NK-92 (cell line): ENCODE data around the gene CAMK2A.

Experiments used
- DNase-seq: peaks from one replicate; lab custom pipeline; 2025; ENCODE audit not compliant: unreplicated experiment; lab: John Stamatoyannopoulos, UW

CAMK2A gene

DNA sequence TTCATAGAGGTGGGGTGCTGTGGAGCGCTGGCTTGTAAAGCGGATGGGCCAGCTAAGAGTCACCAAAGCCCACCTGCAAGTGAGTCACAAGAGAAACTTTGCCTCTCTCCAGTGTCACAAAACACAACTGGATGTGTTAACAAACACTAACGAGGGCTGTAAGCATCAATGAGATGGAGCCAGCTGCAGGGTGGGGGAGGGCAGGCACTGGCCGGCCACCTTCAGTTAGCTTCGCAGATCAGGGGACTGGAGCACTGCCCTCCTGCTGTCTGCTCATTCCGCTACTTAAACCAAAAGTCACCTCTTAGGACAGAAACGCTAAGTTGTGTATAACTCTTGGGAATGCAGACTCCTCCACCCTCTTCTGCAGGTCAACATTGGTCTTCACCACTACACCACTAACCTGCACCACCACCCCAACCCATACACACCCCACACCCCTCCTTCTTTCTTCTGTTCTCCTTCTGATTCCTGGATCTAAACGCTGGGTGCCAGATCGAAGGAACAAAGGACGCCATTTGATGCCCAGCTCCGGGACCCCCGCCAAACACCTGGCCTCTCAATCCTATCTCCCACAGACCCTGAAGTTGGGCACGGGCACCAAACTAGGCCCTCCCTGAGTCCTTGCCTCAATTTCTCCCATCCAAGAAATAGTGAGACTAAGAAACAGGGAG is 11.1 kb upstream of the CAMK2A start:
- no peak for DNase-seq

DNA sequence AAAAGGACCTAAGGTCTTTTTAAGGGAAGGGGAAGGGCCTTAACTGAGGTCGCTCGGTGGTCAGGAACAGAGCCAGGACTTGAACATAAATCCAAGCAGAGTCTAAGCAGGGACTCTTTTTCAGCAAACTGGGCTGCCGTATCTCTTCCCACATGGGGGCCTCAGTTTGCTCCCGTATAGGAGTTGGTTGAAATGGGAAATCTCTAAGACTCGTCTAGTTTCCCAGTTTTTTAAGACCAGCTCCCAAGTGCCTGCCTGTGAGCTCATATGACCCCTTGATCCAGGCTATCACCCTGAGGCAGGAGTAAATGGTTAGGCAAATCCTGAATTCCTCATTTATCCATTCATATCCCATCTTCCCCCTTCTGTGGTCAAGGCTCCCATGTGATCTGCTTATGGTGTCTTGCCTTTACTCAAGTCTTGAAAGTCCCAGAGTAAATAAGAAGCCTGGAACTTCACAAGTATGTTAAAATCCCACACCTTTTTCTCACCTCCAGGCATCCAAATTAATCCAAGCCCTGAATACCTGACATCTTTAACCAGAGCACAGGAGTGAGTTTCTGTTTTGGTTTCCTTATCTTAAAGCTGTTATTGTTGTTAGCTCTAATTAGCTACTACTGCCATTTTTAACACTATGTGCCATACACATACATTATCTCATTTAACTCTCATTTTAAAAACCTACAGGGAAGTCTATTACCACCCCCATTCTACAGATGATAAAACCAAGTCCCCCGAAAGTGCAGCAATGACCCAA is 10.2 kb upstream of the CAMK2A start:
- no peak for DNase-seq

DNA sequence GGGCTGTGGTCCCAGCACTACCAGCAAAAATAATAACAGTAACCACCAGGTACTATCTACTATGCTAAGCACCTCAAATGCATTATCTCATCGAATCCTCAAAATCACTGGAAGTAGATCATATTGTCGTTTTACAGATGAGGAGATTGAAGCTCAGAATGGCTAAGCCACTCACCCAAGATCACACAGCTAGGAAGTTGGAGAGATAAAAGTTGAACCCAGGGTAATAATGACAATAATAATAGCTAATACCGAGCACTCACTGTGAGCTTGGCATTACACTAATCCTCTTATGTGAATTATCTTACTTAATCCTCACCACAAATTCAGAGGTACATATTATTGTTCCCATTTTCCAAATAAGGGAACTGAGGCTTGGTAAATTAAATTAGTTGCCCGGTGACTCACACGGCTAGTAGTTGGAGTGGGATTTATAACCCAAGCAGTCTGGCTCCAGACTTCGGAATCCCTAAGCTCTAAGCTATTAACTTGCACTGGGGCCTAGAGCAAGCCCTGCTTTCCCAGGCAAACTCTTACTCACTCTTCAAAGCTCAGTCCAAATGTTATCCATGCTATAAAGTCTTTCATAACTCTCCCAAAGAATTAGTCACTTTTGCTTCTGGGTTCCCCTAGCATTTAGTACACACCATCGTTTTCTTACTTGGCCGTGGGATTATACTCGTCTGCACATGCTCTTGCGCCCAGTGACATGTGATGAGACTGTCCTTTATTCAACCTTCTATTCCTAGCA is 9.3 kb upstream of the CAMK2A start:
- no peak for DNase-seq

DNA sequence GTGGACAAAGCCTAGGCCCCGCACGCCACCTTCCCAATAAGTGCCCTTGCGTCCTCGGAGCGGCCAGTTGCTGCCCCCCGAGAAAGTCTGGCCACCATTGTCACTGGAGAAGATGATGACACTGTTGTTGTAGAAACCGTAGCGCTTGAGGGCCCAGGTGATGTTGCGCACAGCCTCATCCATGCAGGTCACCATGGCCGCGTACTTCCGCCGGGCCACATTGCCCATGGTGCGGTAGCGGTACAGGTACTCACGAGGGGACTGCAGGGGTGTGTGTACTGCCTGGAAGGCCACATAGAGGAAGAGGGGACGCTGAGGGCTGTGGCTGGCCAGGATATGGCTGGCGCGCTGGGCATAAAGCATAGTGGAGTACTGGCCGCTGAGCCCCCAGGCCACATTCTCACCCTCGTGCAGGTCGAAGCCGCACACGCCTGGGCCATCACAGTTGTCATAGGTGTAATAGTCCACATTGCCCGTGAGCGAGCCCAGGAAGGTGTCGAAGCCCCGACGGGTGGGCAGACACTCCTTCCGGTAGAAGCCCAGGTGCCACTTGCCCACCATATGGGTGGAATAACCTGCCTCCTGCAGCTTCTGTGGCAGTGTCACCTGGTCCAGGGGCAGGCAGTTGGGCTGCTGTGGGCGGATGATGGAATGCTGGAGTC is 8.5 kb upstream of the CAMK2A start:
- no peak for DNase-seq

DNA sequence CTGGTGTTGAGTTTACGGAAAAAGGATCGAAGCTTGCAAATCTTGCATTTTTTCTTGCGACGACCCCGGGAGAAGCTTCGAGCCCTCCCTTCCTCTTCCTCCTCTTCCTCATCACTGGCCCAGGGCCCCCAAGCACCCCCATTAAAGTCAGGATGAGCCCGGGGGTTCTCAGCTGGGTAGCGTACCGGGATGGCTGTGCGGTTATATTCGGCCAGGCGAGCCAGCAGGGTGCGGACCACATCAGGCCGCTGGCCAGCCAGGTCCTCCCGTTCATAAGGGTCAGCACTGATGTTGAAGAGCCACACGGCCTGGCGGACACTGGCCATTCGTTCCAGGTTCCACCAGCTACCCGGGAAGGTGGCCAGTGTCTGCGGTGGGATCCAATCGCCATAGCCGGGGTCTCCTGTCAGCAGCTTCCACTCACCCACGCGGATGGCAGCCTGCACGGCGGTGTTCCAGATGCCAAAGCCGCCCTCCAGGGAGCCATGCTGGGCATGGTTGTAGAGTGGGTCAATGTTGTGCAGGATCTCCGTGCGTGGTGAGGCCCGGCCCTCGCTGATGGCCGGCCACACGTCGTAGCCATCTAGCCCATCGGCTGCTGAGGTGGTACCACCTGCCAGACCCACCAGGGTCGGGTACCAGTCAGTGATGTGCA is 7.8 kb upstream of the CAMK2A start:
- DNase-seq: no peak

DNA sequence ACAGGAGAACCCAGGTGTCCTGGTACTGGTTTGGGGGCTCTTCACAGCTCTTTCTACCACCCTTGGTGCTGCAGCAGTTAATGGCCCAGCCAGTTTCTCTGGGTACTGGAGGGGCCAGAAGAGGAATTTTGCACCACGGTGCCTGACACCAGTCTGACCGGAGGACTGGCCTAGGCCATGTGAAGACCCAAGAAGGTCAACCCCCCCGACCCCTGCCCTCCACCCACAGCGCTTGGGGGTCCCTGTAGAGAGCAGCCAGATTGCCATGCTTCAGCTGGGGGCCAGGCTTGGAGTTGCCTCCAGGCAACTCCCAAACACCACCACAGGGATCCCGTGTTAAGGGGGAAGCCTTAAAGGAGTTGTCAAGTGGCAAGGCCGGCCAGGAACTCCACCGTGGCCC is 6.9 kb upstream of the CAMK2A start:
- DNase-seq: no peak

DNA sequence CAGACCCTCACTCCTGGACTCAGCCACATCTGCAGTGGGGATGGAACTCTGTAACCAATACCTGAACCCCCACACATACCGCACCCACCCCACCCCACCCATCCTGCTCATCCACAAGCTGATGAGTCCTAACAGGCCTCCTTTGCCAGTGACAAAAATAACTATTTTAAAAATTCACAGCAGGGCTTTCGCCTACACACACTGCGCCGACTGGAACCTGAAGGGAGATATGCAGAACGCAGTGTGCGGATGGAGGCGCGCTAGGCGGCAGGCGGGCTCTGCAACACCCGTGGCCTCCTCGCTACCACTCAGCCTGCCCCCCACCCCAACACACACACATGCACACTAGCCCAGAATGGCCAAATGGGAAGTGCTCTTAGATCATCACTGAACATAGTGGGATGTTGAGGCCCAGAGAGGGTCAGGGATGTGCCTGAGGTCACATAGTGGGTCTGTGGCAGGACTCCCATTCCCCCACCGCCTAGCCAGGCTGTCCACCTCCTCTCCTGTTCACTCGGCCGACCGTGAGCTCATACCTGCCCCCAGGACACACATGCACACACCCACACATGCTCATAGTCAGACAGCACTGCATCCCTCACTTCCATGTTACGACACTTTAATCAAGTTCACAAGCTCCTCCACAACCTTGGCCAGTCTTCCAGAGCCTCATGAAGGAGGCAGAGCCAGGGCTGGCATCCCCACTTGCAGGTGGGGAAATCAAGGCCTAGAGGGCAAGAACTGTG is 6.3 kb upstream of the CAMK2A start:
- DNase-seq: no peak

DNA sequence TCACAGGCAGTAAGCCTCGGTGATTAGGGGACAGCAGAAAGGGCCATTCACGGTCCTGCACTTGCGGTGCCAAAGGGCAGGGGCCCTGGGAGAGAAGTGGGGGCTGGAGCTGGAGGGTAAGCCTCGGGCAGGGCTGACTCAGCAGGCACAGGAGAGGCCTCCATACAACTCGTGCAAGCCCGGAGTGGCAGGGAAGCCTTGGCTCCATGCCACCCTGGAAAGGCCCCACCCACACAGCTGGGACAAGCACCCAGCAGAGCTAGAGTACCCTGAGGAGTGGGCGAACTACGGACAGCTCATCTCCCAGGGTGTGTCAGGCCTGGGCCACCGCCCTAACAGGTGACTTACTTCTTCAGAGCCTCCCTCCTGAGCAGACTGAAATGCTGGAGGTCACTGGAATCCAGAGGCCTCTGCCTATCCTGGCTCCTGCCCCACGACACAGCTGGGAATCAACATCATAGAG is 5.6 kb upstream of the CAMK2A start:
- no peak for DNase-seq

DNA sequence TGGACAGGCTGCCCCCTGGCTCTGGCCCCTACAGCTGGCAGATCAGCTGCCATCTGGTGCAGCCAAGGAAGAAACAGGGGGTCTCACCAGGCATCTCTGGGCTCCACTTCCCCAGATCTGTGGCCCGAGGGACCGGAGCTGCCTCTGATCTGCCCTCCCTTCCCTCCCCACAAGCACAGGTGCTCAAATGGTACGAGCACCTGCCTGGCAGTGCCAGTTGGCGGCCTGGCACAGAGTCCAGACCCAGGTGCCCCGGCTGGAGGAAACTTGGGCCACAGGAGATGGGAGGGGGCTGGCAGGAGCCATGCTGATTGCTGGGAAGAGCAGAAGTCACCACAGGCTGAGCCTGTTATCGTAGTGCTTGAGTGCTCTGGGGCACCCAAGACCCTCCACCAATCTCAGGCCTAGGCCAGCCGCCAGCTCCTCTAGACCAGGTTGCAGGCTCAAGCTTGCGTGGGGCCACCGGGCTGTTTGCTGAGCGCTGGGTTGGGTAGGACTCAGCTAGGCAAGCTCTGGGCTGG is 5.0 kb upstream of the CAMK2A start:
- no peak for DNase-seq

DNA sequence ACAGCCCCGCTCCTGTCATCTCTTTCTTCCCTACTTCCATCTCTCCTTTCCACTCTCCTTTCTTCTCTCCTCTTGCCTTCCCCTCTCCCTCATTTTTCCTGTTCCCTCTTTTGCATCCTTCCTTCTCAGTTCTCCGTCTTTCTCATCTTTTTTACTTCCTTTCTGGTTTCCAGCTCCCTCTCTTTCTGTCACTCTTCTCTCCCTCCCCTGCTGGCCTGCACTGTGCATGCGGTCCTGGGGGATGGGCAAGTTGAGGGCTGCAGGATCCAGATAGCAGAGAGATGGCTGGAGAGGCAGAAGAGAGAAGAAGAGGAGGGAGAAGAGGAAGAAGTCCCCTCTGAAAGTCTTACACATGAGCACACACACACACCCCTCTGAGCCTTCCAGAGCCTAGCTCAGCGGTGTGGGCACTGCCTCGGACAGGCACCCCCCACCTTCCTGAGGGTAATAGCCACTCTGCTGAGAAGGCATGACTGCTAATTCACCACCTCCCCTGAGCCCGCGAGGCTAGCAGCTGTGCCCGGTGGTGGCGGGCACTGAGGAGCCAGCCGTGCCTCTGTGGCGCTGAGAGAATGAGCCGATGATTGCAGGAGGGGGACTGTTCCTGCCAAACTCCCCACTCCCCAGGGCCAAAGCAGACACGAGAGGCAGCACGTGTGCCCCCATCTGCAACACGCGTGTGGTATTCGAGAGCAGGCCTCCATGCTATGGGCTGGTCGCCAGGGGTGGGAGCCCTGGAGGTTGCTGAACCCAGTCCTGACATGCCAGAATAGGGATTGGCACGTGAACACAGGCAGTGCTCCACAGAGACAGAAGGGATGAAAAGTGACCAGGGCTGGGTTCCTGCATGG is 3.7 kb upstream of the CAMK2A start:
- no peak for DNase-seq

DNA sequence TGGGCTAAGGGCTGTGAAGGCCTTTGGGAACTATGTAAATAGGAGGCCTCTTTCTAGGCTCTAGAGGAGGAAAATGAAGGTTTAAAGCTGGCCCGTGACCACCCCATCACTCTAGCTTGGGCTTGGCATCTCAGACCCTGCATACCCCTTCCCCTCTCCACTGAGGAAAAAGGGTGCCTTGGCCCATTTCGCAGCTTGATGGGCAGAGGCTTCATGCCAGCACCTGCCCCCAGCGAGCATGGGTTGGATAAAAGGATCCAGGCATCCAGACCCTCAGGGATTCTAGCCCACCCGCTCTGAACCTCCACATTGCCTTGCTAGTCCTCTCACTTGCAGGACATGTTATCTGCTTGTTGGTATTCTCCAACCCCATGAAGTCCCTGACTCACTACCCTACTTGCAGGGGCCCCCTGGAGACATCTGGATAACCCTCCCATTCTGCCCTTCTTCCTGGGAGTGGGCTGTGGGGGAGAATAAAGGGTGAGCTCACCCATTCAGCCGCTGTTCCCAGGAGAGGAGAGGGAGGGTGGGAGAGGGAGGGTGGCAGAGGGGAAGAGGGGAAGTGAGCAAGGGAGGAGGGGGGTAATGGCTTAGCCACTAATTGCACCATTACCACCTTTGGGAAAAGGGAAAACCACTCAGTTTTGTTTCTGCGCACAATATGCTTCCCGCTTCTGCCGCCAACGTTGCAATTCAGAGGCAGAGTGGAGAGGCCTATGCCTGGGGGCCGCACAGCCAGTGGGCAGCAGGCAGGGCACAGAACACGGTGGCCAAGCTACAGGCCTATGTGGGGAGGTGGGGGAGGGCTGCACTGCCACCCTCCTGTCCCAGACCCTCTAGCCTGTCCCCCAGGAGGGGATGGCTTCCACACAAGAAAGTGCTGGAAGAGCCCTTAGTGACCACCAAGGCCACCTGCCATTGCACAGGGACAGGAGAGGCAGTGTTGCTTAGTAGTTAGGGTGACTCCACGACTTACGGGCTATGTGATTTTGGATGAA is 2.1 kb upstream of the CAMK2A start:
- DNase-seq: no peak

DNA sequence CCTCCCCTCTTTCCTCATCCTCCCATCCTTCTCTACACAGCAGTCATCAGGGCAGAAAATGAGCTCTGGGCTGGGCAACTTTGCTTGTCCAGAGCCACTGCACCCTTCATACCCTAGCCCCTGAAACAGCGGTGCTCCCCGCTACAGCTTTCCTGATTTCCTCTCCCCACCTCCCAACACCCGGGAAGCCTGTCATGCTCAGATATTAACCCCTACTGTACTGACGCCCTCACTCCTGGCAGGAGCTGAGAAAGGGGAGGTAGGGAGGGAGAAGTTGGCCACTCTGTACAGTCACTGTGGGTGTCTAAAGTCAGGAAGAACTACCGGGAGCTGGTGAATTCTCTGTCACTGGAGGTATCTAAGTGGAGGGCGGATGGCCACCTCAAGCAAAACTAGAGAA is 782 bp downstream of the CAMK2A start:
- DNase-seq: no peak

DNA sequence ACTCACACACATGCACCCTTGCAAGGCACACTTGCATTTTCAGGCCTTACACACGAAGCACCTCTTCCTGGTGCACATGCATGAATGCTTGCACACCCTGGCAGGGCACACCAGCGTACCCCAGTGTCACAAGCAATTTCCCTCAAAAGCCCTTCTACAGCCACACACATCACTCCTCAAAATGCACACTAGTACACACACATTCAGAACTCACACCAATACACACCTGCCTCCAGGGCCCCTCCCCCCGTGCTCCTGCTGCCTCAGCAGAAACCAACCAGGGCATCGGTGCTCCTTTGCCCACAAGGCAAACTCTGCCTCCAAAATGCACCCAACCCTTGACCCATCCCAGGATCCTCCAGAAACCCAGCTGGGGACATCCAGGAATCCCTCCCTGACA is 1.2 kb downstream of the CAMK2A start:
- DNase-seq: no peak

DNA sequence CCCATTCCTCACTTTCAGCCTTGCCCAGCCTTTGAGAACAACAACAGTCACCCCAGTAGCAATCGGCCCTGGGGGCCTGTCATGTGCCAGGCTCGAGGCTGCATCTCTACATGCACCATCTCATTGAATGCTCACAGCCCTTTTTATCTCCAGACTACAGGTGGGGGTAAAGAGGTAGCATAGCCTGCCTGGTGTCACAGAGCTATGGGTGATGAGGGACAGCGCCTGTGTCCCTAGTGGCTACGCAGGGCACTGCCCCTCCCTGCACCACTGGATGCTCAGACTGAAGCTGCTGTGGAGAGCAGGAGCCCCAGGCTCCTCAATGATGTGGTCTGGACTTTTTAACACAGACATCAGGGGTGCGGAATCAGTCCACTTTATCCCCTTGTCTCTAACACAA is 2.8 kb downstream of the CAMK2A start:
- DNase-seq: no peak

DNA sequence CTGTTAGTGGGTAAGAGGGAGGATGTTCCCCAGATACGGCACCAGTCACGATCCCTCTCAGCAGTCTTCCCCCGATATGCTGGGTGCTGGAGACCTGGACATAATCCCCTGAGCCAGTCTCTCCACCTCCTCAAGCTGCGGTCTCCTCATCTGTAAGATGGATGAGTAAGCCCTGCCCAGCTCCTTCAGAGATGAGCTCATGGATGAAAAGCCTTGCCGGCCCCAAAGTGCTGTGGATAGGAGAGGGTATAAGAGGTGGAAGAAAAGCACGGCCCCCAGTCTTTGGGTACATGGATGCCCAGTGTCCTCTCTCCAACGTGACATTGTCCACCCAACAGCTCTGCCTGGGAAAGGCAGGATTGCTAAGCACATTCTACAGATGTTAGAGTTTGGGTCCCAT is 4.5 kb downstream of the CAMK2A start:
- DNase-seq: no peak

DNA sequence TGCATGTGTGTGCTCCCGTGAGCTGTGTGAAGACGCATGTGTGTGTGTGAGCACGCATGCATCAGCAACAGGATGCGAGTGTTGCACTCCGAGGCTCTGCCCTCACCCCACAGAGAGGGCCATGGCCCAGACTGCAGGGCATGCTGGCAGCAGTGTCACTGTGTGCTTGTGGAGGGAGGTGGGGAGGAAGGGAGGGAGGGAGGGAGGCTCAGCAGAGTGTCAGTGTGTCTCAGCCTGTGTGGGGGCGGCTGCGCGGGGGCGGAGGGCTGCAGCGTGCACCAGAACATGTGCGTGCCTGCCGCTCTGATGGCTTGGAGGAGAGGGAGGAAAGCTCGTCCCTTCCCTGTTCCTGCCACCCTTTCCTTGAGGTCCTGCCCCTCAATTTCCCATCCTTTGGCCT is 5.3 kb downstream of the CAMK2A start:
- no peak for DNase-seq

DNA sequence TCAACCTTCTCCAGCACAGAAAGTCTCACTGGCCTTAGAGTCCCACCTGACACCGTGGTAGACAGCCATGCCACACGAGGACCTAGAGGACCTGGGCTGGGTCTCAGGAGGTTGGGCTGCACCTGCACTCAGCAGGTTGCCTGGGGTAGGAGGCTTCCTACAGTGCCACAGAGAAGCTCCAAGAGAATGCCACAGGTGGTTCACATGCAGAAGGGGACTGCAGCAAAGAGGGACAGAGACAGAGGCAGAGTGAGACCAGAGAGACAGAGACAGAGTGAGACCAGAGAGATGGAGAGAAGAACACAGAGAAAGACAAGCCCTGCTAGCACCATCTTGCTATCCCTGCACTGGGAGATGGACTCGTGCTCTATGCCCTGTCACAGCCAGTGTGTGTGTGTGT is 5.7 kb downstream of the CAMK2A start:
- DNase-seq: no peak

DNA sequence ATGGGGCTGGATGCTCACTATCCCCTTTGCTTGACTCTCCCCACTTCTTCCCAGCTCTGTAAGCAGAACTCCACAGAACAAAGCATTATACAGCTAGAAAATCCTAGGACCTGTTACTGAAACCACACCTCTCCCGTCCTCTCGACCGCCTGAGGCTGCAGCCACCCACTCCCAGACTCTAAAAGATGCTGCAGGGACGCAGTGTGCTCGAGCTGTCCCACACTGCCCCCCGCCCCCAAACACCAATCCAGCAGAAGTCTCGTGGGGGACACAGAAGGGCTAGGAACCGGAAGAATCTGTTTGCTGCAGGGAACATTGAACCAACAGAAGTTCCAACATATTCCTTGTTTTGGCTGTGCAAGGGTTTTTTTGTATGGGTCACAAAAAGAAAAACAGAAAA is 7.6 kb downstream of the CAMK2A start:
- no peak for DNase-seq
